ENCODE results near the gene LAPTM5.

Gene LAPTM5

DNA sequence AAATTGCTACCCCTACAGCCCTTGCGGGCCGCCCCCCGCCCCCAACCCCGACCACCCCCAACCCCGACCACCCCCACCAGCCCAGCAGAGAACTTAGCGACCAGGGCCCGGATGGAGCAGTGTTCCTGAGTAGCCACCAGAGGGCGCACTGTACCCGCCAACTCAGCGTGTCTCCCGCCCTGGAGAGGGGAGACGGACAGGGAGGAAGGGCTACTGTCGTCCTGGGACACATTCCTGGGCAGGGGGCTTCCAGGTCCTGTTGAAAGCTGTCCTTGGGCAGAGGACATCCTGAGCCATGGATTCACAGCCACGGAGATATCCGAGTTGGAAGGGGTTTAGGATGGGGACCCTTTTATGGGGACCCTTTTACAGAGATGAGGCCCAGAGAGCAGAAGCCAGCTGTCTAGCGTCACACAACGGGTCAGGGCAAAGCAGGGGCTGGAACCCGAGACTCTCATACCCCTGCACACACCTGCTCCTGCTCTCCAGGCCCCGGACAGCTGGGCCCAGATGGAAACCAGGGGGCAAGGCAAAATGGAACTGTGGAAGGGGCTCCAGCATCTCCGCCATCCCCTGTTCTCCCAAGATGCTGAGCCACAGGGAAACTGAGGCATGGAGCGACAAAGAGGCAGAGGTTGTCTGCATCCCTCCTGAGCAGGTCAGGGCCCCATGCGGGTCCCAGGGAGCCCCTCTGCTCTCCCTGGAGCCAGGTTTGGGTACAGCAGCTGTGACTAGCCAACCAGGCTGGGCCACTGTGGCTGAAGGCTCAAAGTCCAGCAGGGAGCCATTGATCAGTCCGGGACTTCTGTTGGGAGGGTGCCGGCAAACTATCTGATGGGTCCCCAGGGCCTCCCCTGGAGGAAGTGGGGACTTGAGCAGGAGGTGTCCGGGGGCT, 25.0 kb upstream of the LAPTM5 start:
- Histone ChIP-seq H4K20me1 (ENCODE audit: insufficient read depth, low read length) (no peaks in the 10 kb centered on the region), H3K9me3 (replicated peaks; ENCODE audit: insufficient read depth, low read length) (no peaks in the 10 kb centered on the region), H2AFZ (ENCODE audit: low read length) (peak overlapping the region; percentile 99), H3K27me3 (replicated peaks; ENCODE audit: insufficient read depth, low read length) (peaks cover 16% of the 10 kb centered on the region), H3F3A (ENCODE audit: insufficient read depth, low read length) (no peaks in the 10 kb centered on the region), H3K4me3 (ENCODE audit: low read length) (peak overlapping the region; percentile 67), H3K9me2 (replicated peaks; ENCODE audit: insufficient read depth, low read length) (no peaks in the 10 kb centered on the region), H3K36me3 (replicated peaks; ENCODE audit: insufficient read depth, low read length) (no peaks in the 10 kb centered on the region), H3K79me2 (ENCODE audit: low read length) (no peaks in the 10 kb centered on the region), H3K9ac (ENCODE audit: low read length) (peak overlapping the region; percentile 80), H3K4me1 (ENCODE audit: low read length) (peaks cover 12% of the 10 kb centered on the region), H3K4me2 (ENCODE audit: low read depth, low read length) (peak overlapping the region; percentile 100), H3K27ac (ENCODE audit: low read length) (peak overlapping the region; percentile 50; the same call in 1 of the 2 replicates)
- DNase-seq = peak; percentile 80
- TF ChIP-seq EZH2 (optimal IDR thresholded peaks at IDR 0.05; ENCODE audit: low read depth, low read length) (no peak), CTCF (IDR thresholded peaks at IDR 0.05; ENCODE audit: low read length) (peak; percentile 74)

GRCh38 chr1:30781906-30782305, 24.3 kb upstream of the LAPTM5 start:
- Histone ChIP-seq H3K27ac (ENCODE audit: low read length) (no peak overlapping the region), H3K9ac (ENCODE audit: low read length) (no peak overlapping the region), H4K20me1 (ENCODE audit: insufficient read depth, low read length) (no peaks in the 10 kb centered on the region), H3K4me3 (ENCODE audit: low read length) (no peak overlapping the region), H3K9me3 (replicated peaks; ENCODE audit: insufficient read depth, low read length) (no peaks in the 10 kb centered on the region), H3F3A (ENCODE audit: insufficient read depth, low read length) (no peaks in the 10 kb centered on the region), H3K27me3 (replicated peaks; ENCODE audit: insufficient read depth, low read length) (peaks cover 11% of the 10 kb centered on the region), H3K4me2 (ENCODE audit: low read depth, low read length) (no peak overlapping the region), H3K4me1 (ENCODE audit: low read length) (peaks cover 12% of the 10 kb centered on the region), H3K79me2 (ENCODE audit: low read length) (no peaks in the 10 kb centered on the region), H3K36me3 (replicated peaks; ENCODE audit: insufficient read depth, low read length) (no peaks in the 10 kb centered on the region), H3K9me2 (replicated peaks; ENCODE audit: insufficient read depth, low read length) (no peaks in the 10 kb centered on the region), H2AFZ (ENCODE audit: low read length) (no peak overlapping the region)
- no peak for DNase-seq
- TF ChIP-seq EZH2phosphoT487 (IDR thresholded peaks at IDR 0.05; ENCODE audit: low read length) (no peak), EZH2 (optimal IDR thresholded peaks at IDR 0.05; ENCODE audit: low read depth, low read length) (no peak), CTCF (IDR thresholded peaks at IDR 0.05; ENCODE audit: low read length) (no peak)

DNA sequence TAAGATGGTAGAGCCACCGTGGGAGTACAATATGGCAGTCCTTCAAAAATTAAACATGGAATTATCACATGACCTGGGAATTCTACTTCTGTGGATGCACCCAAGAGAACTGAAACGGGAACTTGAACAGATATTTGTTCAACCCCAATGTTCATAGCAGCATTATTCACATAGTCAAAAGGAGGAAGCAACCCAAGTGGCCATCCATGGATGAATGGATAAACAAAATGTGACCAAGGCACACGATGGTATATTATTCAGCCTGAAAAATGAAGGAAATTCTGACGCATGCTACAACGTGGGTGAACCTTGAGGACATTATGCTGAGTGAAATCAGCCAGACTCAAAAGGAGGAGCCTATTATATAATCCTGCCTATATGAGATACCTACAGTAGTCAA, 22.8 kb upstream of the LAPTM5 start:
- Histone ChIP-seq H3K79me2 (ENCODE audit: low read length) (no peaks in the 10 kb centered on the region), H3F3A (ENCODE audit: insufficient read depth, low read length) (no peaks in the 10 kb centered on the region), H3K27me3 (replicated peaks; ENCODE audit: insufficient read depth, low read length) (peaks cover 5% of the 10 kb centered on the region), H3K4me1 (ENCODE audit: low read length) (peaks cover 12% of the 10 kb centered on the region), H3K9me2 (replicated peaks; ENCODE audit: insufficient read depth, low read length) (no peaks in the 10 kb centered on the region), H3K4me3 (ENCODE audit: low read length) (no peak overlapping the region), H4K20me1 (ENCODE audit: insufficient read depth, low read length) (no peaks in the 10 kb centered on the region), H3K9ac (ENCODE audit: low read length) (no peak overlapping the region), H2AFZ (ENCODE audit: low read length) (no peak overlapping the region), H3K27ac (ENCODE audit: low read length) (no peak overlapping the region), H3K36me3 (replicated peaks; ENCODE audit: insufficient read depth, low read length) (no peaks in the 10 kb centered on the region), H3K9me3 (replicated peaks; ENCODE audit: insufficient read depth, low read length) (no peaks in the 10 kb centered on the region), H3K4me2 (ENCODE audit: low read depth, low read length) (no peak overlapping the region)
- DNase-seq = no peak
- TF ChIP-seq EZH2phosphoT487 (IDR thresholded peaks at IDR 0.05; ENCODE audit: low read length) (no peak), EZH2 (optimal IDR thresholded peaks at IDR 0.05; ENCODE audit: low read depth, low read length) (no peak), CTCF (IDR thresholded peaks at IDR 0.05; ENCODE audit: low read length) (no peak)

Data from MM.1S (cell line).